Measurements from ENCODE around the gene BMERB1.

The BMERB1 gene

GRCh38 chr16:15608398-15609285, 174.3 kb downstream of the BMERB1 start:
- no peaks in the 10 kb centered on the region for H3K4me1 ChIP-seq (ENCODE audit: control extremely low read depth in 1 of 4, control insufficient read depth in 4 of 4, insufficient read depth in 4 of 4, low read length in 3 of 4)
- POLR2A ChIA-PET = no interaction called here
- WGBS (ENCODE audit: insufficient coverage) = 93% methylated on average over 7 of the region's 19 CpGs
- H3K27ac ChIP-seq (ENCODE audit: insufficient read depth in 1 of 2, low read depth in 1 of 2, low read length in 2 of 2, poor library complexity in 1 of 2, severe bottlenecking in 2 of 2) = no peak overlapping the region
- H3K4me3 ChIP-seq (ENCODE audit: control insufficient read depth in 1 of 7, extremely low read depth in 1 of 7, insufficient read depth in 4 of 7, low read depth in 2 of 7, low read length in 6 of 7) = no peak overlapping the region
- H3K36me3 ChIP-seq (ENCODE audit: control insufficient read depth in 4 of 4, insufficient read depth in 4 of 4, low read length in 3 of 4) = peaks cover 27 to 96% (median 66%) of the 10 kb centered on the region in 4 experiments
- H3K27me3 ChIP-seq (replicated peaks in 2 of 5; ENCODE audit: control insufficient read depth in 4 of 5, insufficient read depth in 5 of 5, low read length in 4 of 5) = no peaks in the 10 kb centered on the region
- H3K9me3 ChIP-seq (ENCODE audit: control extremely low read depth in 1 of 5, control insufficient read depth in 4 of 5, insufficient read depth in 2 of 5, low read depth in 1 of 5, low read length in 4 of 5) = no peaks in the 10 kb centered on the region
- DNase-seq = no peak
- CTCF ChIA-PET = interaction anchor here (0.6 to 1.3 kb wide), 3 partner anchors 10 to 258 kb away, joined by 3 to 4 read pairs (median 3); no protein-coding TSS in a partner anchor

- DNase-seq = no peak
- CTCF ChIA-PET = interaction anchor here (0.6 to 1.3 kb wide), 2 partner anchors 183 to 258 kb away, joined by 3 to 4 read pairs; no protein-coding TSS in a partner anchor
- Histone ChIP-seq H3K27ac (ENCODE audit: insufficient read depth in 1 of 2, low read depth in 1 of 2, low read length in 2 of 2, poor library complexity in 1 of 2, severe bottlenecking in 2 of 2) (no peak overlapping the region), H3K36me3 (ENCODE audit: control insufficient read depth in 4 of 4, insufficient read depth in 4 of 4, low read length in 3 of 4) (peaks cover 21 to 94% (median 62%) of the 10 kb centered on the region in 4 experiments), H3K27me3 (replicated peaks in 2 of 5; ENCODE audit: control insufficient read depth in 4 of 5, insufficient read depth in 5 of 5, low read length in 4 of 5) (no peaks in the 10 kb centered on the region), H3K4me1 (ENCODE audit: control extremely low read depth in 1 of 4, control insufficient read depth in 4 of 4, insufficient read depth in 4 of 4, low read length in 3 of 4) (no peaks in the 10 kb centered on the region), H3K9me3 (ENCODE audit: control extremely low read depth in 1 of 5, control insufficient read depth in 4 of 5, insufficient read depth in 2 of 5, low read depth in 1 of 5, low read length in 4 of 5) (no peaks in the 10 kb centered on the region), H3K4me3 (ENCODE audit: control insufficient read depth in 1 of 7, extremely low read depth in 1 of 7, insufficient read depth in 4 of 7, low read depth in 2 of 7, low read length in 6 of 7) (no peak overlapping the region)
- no CpG with 5 or more reads among the region's 6 CpGs for WGBS (ENCODE audit: insufficient coverage)
- POLR2A ChIA-PET = no interaction called here
Measured at GRCh38 chr16:15609286-15609649, 174.9 kb downstream of the BMERB1 start.

DNA sequence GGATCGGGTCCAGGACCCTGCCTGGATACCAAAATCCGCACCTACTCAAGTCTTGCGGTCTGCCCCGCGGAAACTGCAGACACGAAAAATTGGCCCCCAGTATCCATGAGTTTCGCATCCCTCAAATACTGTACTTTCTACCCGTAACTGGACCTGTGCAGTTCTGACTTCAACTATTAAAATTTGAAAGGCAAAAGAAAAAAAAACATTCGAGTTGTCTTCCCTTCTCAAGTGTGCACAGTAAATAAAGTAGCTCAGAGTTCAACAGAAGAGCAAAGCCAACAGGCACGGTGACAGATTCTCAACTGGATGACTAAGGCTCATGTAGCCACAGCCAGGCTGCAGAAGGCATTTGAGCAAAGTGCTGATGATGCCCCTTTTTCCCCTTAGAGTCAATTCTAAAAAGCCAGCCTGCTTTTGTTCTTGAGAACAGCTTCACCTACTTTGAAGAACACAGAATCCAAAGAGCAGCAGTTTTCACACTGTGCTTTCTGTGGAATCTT, 176.0 kb downstream of the BMERB1 start:
- peaks cover 21 to 91% (median 55%) of the 10 kb centered on the region in 4 experiments for H3K36me3 ChIP-seq (ENCODE audit: control insufficient read depth in 4 of 4, insufficient read depth in 4 of 4, low read length in 3 of 4)
- POLR2A ChIA-PET = no interaction called here
- no peak overlapping the region for H3K4me3 ChIP-seq (ENCODE audit: control insufficient read depth in 1 of 7, extremely low read depth in 1 of 7, insufficient read depth in 4 of 7, low read depth in 2 of 7, low read length in 6 of 7)
- H3K4me1 ChIP-seq (ENCODE audit: control extremely low read depth in 1 of 4, control insufficient read depth in 4 of 4, insufficient read depth in 4 of 4, low read length in 3 of 4) = no peaks in the 10 kb centered on the region
- H3K27me3 ChIP-seq (replicated peaks in 2 of 5; ENCODE audit: control insufficient read depth in 4 of 5, insufficient read depth in 5 of 5, low read length in 4 of 5) = no peaks in the 10 kb centered on the region
- CTCF ChIA-PET = interaction anchor here (1.0 kb wide), 1 partner anchor 10 kb away, joined by 3 read pairs; no protein-coding TSS in a partner anchor
- 98% methylated on average over 10 of the region's 10 CpGs for WGBS (ENCODE audit: insufficient coverage)
- no peak overlapping the region for H3K27ac ChIP-seq (ENCODE audit: insufficient read depth in 1 of 2, low read depth in 1 of 2, low read length in 2 of 2, poor library complexity in 1 of 2, severe bottlenecking in 2 of 2)
- no peaks in the 10 kb centered on the region for H3K9me3 ChIP-seq (ENCODE audit: control extremely low read depth in 1 of 5, control insufficient read depth in 4 of 5, insufficient read depth in 2 of 5, low read depth in 1 of 5, low read length in 4 of 5)
- no peak for DNase-seq

GRCh38 chr16:15611610-15612009, 177.2 kb downstream of the BMERB1 start:
- H3K4me1 ChIP-seq (ENCODE audit: control extremely low read depth in 1 of 4, control insufficient read depth in 4 of 4, insufficient read depth in 4 of 4, low read length in 3 of 4) = no peaks in the 10 kb centered on the region
- no peaks in the 10 kb centered on the region for H3K27me3 ChIP-seq (replicated peaks in 2 of 5; ENCODE audit: control insufficient read depth in 4 of 5, insufficient read depth in 5 of 5, low read length in 4 of 5)
- WGBS (ENCODE audit: insufficient coverage) = 97% methylated on average over 5 of the region's 7 CpGs
- no peaks in the 10 kb centered on the region for H3K9me3 ChIP-seq (ENCODE audit: control extremely low read depth in 1 of 5, control insufficient read depth in 4 of 5, insufficient read depth in 2 of 5, low read depth in 1 of 5, low read length in 4 of 5)
- no peak overlapping the region for H3K4me3 ChIP-seq (ENCODE audit: control insufficient read depth in 1 of 7, extremely low read depth in 1 of 7, insufficient read depth in 4 of 7, low read depth in 2 of 7, low read length in 6 of 7)
- no peak for DNase-seq
- peaks cover 31 to 91% (median 55%) of the 10 kb centered on the region in 4 experiments for H3K36me3 ChIP-seq (ENCODE audit: control insufficient read depth in 4 of 4, insufficient read depth in 4 of 4, low read length in 3 of 4)
- POLR2A ChIA-PET = no interaction called here
- CTCF ChIA-PET = no interaction called here
- H3K27ac ChIP-seq (ENCODE audit: insufficient read depth in 1 of 2, low read depth in 1 of 2, low read length in 2 of 2, poor library complexity in 1 of 2, severe bottlenecking in 2 of 2) = no peak overlapping the region

DNA sequence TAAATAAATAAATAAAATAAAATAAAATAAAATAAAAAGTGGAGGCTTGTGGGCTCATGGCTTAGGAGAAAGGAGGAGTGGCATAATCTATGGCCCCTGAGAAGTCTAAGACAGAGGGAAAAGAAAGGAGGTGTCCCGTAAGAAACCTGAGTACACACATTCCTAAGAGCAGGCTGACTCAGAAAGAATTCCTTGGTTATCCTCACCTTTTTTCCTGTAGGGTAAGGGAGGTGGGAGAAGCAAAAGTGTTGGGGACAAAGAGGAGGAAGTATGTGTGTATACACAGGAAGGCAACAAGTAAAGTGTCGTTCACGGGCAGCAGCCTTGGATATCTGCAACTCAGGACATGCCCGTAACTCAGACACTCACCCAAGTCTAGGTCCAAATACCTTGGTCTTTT, 179.3 kb downstream of the BMERB1 start:
- H3K27me3 ChIP-seq (replicated peaks in 2 of 5; ENCODE audit: control insufficient read depth in 4 of 5, insufficient read depth in 5 of 5, low read length in 4 of 5) = no peaks in the 10 kb centered on the region
- ChIA-PET CTCF (no interaction called here), POLR2A (no interaction called here)
- no peaks in the 10 kb centered on the region for H3K9me3 ChIP-seq (ENCODE audit: control extremely low read depth in 1 of 5, control insufficient read depth in 4 of 5, insufficient read depth in 2 of 5, low read depth in 1 of 5, low read length in 4 of 5)
- peaks cover 34 to 91% (median 62%) of the 10 kb centered on the region in 4 experiments for H3K36me3 ChIP-seq (ENCODE audit: control insufficient read depth in 4 of 4, insufficient read depth in 4 of 4, low read length in 3 of 4)
- H3K4me3 ChIP-seq (ENCODE audit: control insufficient read depth in 1 of 7, extremely low read depth in 1 of 7, insufficient read depth in 4 of 7, low read depth in 2 of 7, low read length in 6 of 7) = no peak overlapping the region
- WGBS (ENCODE audit: insufficient coverage) = no CpG with 5 or more reads among the region's 4 CpGs
- DNase-seq = no peak
- no peak overlapping the region for H3K27ac ChIP-seq (ENCODE audit: insufficient read depth in 1 of 2, low read depth in 1 of 2, low read length in 2 of 2, poor library complexity in 1 of 2, severe bottlenecking in 2 of 2)
- no peaks in the 10 kb centered on the region for H3K4me1 ChIP-seq (ENCODE audit: control extremely low read depth in 1 of 4, control insufficient read depth in 4 of 4, insufficient read depth in 4 of 4, low read length in 3 of 4)

- Histone ChIP-seq H3K27ac (ENCODE audit: insufficient read depth in 1 of 2, low read depth in 1 of 2, low read length in 2 of 2, poor library complexity in 1 of 2, severe bottlenecking in 2 of 2) (no peak overlapping the region), H3K36me3 (ENCODE audit: control insufficient read depth in 4 of 4, insufficient read depth in 4 of 4, low read length in 3 of 4) (peaks cover 40 to 91% (median 64%) of the 10 kb centered on the region in 4 experiments)
- CTCF ChIA-PET = interaction anchor here (1.6 kb wide), 1 partner anchor 27 kb away, joined by 6 read pairs; the partner anchor contains the start of gene MARF1
Measured at GRCh38 chr16:15616012-15616411, 181.6 kb downstream of the BMERB1 start.

DNA sequence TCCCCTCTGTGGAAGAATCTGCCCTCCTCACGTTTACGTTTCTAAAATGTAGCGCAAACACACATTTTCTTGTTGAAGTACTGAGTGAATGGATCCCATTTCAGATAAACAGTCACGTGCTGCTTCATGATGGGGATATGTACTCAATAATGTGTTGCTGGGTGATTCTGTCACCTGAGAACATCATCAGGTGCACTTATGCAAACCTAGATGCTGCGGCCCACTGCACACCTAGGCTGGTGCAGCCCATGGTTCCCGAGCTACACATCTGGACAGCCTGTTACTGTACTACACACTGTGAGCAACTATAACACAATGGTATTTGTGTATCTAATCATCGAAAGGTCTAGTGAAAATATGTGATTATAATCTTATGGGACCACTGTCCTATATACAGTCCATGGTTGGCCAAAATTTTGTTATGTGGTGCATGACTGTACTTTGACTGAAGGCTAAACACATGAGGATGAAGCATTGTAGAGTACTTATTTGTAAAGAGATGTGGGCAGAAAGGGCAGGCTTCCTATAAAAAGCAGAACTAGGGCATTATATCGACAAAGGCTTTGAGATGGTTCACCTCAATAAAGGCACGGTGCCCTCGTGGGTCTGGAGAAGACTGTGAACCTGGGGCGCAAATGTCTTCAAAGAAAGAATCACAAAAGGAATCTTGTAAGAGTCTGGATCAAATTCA, 182.2 kb downstream of the BMERB1 start:
- no peak for DNase-seq
- no peaks in the 10 kb centered on the region for H3K27me3 ChIP-seq (replicated peaks in 2 of 5; ENCODE audit: control insufficient read depth in 4 of 5, insufficient read depth in 5 of 5, low read length in 4 of 5)
- H3K36me3 ChIP-seq (ENCODE audit: control insufficient read depth in 4 of 4, insufficient read depth in 4 of 4, low read length in 3 of 4) = peaks cover 41 to 91% (median 63%) of the 10 kb centered on the region in 4 experiments
- no peaks in the 10 kb centered on the region for H3K9me3 ChIP-seq (ENCODE audit: control extremely low read depth in 1 of 5, control insufficient read depth in 4 of 5, insufficient read depth in 2 of 5, low read depth in 1 of 5, low read length in 4 of 5)
- POLR2A ChIA-PET = no interaction called here
- H3K4me3 ChIP-seq (ENCODE audit: control insufficient read depth in 1 of 7, extremely low read depth in 1 of 7, insufficient read depth in 4 of 7, low read depth in 2 of 7, low read length in 6 of 7) = no peak overlapping the region
- no peak overlapping the region for H3K27ac ChIP-seq (ENCODE audit: insufficient read depth in 1 of 2, low read depth in 1 of 2, low read length in 2 of 2, poor library complexity in 1 of 2, severe bottlenecking in 2 of 2)
- H3K4me1 ChIP-seq (ENCODE audit: control extremely low read depth in 1 of 4, control insufficient read depth in 4 of 4, insufficient read depth in 4 of 4, low read length in 3 of 4) = no peaks in the 10 kb centered on the region
- WGBS (ENCODE audit: insufficient coverage) = 90% methylated on average over 10 of the region's 11 CpGs
- CTCF ChIA-PET = no interaction called here

More at GRCh38 chr16:15616012-15616411, 181.6 kb downstream of the BMERB1 start:
- WGBS (ENCODE audit: insufficient coverage) = 100% methylated on average over 4 of the region's 4 CpGs
- Histone ChIP-seq H3K9me3 (ENCODE audit: control extremely low read depth in 1 of 5, control insufficient read depth in 4 of 5, insufficient read depth in 2 of 5, low read depth in 1 of 5, low read length in 4 of 5) (no peaks in the 10 kb centered on the region), H3K4me3 (ENCODE audit: control insufficient read depth in 1 of 7, extremely low read depth in 1 of 7, insufficient read depth in 4 of 7, low read depth in 2 of 7, low read length in 6 of 7) (no peak overlapping the region), H3K27me3 (replicated peaks in 2 of 5; ENCODE audit: control insufficient read depth in 4 of 5, insufficient read depth in 5 of 5, low read length in 4 of 5) (no peaks in the 10 kb centered on the region), H3K4me1 (ENCODE audit: control extremely low read depth in 1 of 4, control insufficient read depth in 4 of 4, insufficient read depth in 4 of 4, low read length in 3 of 4) (no peaks in the 10 kb centered on the region)
- no peak for DNase-seq
- POLR2A ChIA-PET = no interaction called here
